Fibroblast of the conjunctiva (primary cell): ENCODE results near the gene LOC128125822.
A peak's percentile ranks its signal among the peaks of the same experiment; 100 is the strongest.

Experiments used
- DNase-seq: peaks from one replicate; pipeline ENCODE4 v3.0.0-alpha.2; 2010; ENCODE audit warnings: low read depth

Gene LOC128125822

DNA sequence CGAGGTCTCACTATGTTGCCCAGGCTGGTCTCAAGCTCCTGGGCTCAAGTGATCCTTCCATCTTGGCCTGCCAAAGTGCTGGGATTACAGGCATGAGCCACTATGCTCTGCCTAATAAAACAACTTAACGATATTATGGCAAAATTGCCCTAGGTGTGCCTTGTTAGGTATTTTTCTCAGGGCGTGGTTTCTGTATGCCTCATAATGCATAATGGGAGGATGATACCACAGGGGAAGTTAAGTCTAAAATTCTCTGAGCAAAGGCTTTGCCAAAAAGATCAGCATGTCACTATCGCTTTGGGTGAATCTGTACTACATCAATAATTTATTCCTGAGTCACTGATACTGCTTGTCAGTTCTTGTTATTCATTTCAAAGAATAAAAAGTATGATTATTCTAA is 15.9 kb upstream of the LOC128125822 start:
- no peak for DNase-seq

DNA sequence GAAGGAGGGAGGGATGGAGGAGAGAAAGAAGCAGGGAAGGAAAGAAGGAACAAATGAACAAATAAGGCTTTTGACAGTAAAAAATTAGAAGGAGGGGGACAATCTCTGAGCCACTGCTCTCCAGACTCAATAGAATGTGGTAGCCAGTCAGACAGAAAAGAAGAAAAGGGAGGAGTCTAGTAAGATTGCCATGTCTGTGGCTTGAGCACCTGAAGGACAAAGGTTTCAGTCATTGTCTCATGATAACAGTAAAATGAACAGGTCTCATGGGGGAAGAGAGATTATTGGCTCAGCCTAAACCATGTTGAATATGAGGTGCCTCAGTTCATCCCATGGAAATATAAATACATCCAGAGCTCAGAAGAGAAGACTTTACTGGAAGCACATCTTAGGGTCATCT is 14.0 kb upstream of the LOC128125822 start:
- DNase-seq = no peak

DNA sequence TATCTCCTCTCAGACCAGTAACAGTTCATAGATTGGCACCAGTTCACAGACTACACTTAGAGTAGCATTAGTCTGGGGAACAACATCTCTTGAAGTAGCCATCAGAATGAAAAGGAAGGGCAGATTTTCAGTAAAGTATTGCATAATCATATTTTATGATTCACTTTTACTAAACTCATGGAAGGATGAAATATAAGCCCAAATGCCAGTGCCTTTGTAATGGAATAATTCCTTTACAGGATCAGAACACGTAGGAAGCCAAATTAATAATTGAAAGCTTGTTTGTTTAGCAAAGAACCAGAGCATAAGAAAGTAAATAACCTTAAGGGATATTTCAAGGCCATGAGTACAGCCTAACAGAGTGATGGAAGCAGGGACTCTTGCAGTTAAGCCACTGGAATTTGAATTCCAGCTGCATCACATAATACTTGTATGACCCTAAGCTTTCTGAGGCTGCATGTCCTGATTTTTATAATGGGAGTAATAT is 11.4 kb upstream of the LOC128125822 start:
- peak; percentile 24 for DNase-seq

- DNase-seq = no peak
Observed at GRCh38 chr6:63561288-63561687, 11.0 kb upstream of the LOC128125822 start.

DNA sequence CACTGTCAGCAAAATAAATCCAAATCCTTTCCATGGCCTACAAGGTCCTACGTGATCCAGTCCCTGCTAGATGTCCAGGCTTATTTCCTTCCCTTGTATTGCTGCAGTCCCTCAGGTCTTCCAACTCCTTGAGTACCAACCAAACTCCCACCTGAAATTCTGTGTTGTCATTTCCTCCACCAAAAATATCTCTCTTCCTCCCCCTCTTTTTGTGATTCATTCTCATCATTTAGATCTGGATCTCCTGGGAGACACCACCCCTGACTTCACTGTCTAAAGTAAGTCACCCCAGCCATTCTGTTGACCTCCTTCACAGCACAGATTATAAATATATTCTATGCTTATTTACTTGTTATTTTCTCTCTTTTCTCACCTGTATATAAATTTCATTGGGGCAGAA is 9.0 kb upstream of the LOC128125822 start:
- DNase-seq = no peak

DNA sequence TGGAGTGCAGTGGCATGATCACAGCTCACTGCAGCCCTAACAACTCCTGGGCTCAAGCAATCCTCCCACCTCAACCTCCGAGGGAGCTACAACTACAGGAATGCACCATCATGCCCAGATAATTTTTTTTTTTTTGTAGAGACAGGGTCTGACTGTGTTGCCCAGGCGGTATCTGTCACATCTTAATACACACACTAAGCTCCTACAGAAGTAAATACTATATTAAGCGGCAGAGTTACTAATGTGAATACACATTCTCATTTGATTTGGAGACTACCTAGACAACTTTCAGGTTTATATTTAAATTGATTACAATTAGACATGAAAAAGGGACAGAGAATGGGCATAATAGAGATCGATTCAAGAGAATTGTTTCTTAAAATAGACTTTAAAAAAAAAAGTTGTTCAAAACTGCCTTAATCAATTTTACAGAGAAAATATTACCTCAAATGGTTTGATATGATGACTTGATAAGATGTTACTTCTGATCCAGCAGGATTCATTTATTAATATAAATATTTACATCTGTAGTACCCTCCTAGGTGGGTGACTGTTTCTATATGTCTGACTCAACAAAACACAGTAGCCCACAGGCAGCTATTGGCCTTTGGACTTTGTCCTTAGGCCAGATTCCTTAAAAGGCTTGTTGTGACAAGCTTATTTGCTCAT is 7.1 kb upstream of the LOC128125822 start:
- DNase-seq = no peak

DNA sequence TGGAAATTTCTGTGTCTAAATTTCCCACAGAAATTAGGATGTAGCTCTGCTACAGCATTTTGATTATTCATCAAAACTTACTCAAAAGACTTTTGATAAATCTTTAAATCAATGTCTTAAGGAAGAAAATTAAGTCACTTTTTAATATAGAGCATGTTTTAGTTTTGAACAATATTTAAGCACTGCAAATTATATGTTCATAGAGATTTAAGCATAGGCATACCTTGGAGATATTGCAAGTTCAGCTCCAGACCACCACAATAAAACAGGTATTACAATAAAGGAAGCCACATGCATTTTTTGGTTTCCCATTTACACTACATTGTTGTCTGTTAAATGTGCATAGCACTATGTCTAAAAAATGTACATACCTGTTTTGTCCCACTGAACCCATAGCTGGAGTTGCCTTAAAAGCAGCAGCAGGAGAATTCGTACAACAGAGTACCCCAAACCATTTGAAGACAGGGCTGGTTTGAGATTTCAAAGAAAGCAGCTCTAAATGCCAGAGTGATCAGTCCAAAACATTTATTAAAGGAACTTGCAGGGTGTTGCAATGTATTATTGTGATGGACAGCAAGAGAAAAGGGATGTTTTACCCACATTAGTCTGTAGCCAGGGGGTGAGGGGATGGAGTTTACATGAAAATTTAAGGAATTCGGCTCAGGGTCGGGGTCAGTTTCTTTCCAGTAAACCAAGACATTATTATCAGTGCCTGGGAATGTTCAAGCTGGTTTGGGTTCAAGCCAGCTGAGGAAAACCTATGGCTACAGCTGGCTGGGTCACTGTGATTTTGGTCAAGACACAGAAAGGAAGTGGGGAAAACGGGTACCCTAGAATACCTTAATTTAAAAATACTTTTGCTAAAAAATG is 6.3 kb upstream of the LOC128125822 start:
- no peak for DNase-seq

GRCh38 chr6:63567966-63568365 is 4.3 kb upstream of the LOC128125822 start:
- DNase-seq = no peak

GRCh38 chr6:63571361-63572043 is 778 bp upstream of the LOC128125822 start:
- peak; percentile 28 for DNase-seq

GRCh38 chr6:63572747-63573075 is 431 bp downstream of the LOC128125822 start:
- no peak for DNase-seq

GRCh38 chr6:63573076-63573898 is 1.0 kb downstream of the LOC128125822 start:
- DNase-seq = peak; percentile 31

GRCh38 chr6:63573899-63574553 is 1.7 kb downstream of the LOC128125822 start:
- DNase-seq = peak; percentile 32

DNA sequence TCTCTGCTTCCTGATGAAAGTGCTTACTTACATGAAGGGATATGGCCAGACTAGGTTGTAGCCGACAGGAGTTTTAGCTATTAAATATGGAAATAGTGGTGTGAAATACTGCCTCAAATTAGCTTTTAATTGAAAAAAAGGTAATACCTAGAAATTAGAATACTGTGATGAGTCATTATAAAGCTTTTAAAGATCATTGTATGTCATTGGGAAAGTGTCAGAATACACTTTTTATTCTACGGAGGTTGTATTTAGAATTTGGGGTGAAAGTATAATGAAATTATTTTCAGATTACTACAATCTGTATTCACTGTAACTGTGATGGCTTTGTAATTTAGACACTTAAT is 2.2 kb downstream of the LOC128125822 start:
- DNase-seq = no peak

DNA sequence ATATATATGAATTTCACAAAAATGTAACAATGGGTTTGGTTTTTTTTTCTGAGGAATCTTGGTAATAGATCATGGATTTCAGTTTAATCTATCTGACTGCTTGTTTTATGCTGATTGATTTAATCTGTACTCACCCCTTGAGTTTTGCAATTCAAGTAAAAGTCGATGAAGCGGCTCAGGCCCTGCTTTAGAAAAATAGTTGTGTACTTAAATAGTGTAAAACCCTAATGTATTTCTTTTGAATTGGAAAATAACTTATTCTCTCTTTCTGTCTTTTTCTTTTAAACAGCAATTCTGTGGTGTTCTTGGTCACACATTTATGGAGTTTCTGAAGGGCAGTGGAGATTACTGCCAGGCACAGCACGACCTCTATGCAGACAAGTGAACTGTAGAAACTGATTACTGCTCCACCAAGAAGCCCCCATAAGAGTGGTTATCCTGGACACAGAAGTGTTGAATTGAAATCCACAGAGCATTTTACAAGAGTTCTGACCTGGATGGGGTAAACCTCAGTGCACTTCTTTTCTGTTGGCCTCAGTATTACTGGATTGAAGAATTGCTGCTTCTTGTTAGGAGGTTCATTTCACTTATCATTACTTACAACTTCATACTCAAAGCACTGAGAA is 4.0 kb downstream of the LOC128125822 start:
- DNase-seq = no peak

DNA sequence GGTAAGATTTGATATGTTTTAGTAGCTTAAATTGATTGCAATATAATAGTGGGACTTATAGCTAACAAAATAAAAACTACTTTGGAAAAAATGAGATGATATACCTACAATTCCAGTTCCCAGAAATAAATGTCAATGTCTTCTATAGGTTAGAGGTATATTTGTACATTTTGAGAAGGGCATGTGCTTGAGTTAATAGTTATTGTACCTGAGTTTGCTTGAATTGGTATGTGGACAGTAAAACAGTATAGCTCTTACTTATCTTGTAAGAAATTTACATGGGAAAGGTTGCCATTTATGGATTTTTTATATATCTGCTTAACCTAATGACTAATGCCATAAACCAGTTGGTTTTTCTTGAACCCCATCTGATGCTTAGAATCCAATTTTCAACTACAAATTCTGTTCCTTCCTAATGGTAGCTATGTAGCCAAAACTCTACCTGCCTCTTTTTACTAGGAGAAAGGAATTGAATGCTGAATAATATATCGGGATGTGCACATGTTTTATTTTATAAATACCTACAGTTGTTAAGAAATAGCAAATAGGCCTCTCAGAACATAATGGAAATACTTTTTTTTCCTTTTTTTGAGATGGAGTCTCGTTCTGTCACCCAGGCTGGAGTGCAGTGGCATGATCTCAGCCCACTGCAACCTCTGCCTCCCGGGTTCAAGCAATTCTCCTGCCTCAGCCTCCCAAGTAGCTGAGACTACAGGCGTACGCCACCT is 4.9 kb downstream of the LOC128125822 start:
- no peak for DNase-seq

DNA sequence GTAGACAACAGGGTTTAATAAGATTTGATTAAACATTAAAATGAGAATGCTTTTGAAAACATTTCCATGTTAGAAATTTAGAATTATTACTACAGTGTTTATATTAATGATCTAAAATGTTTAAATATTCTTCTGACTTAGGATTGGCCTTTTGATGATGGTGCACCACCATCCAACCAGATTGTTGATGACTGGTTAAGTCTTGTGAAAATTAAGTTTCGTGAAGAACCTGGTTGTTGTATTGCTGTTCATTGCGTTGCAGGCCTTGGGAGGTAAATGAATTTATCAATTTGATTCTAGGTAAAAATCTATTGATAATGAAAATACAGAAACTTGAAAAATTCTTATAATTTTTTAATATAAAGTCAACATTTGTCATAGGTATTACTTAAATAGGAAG is 6.5 kb downstream of the LOC128125822 start:
- no peak for DNase-seq

- DNase-seq = no peak
Observed at GRCh38 chr6:63579937-63580703, 7.8 kb downstream of the LOC128125822 start.

DNA sequence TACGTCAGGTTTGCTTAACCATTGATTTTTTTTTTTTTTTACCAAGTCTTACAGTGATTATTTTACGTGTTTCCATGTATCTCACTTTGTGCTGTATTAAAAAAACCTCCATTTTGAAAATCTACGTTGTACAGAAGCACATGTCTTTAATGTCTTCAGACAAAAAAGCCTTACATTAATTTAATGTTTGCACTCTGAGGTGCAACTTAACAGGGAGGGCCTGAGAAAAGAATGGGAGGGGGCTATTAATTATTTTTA is 8.4 kb downstream of the LOC128125822 start:
- DNase-seq = no peak

GRCh38 chr6:63581355-63582013 is 9.2 kb downstream of the LOC128125822 start:
- DNase-seq = no peak
